ENCODE data around the gene ESD.

DNA sequence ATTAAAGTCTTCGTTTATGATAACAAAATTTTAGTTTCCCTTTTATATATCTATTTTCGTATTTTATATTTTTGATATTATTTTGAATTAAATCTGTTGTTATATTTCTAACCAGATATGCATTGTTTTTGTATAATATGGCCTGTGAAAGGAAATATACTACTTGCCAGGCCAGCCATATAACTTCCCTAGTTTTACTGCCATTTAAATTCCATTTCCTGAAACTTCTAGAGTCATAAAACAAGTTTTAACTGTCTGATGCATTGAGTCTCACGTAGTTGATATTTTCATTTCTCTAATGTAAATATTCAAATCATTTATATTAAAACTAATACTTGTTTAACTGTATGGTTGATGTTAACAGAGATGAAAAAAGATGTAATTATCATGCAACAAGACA is 13.5 kb downstream of the ESD start:
- no peak for TF ChIP-seq TAF1 (IDR thresholded peaks at IDR 0.05; ENCODE audit: low read depth)
- TF ChIP-seq, protein P1, sequence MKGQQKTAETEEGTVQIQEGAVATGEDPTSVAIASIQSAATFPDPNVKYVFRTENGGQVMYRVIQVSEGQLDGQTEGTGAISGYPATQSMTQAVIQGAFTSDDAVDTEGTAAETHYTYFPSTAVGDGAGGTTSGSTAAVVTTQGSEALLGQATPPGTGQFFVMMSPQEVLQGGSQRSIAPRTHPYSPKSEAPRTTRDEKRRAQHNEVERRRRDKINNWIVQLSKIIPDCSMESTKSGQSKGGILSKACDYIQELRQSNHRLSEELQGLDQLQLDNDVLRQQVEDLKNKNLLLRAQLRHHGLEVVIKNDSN (IDR thresholded peaks at IDR 0.05) = no peak

Measured in Ishikawa (cell line).